HG03103 (cell line): Measurements from ENCODE around the gene S1PR3.

Experiments used
- ATAC-seq: cut with Tn5 transposase; IDR thresholded peaks from one replicate; pipeline ENCODE4 v1.9.1; 2021; ENCODE audit warnings: low read depth; ENCODE audit not compliant: unreplicated experiment

S1PR3 gene

DNA sequence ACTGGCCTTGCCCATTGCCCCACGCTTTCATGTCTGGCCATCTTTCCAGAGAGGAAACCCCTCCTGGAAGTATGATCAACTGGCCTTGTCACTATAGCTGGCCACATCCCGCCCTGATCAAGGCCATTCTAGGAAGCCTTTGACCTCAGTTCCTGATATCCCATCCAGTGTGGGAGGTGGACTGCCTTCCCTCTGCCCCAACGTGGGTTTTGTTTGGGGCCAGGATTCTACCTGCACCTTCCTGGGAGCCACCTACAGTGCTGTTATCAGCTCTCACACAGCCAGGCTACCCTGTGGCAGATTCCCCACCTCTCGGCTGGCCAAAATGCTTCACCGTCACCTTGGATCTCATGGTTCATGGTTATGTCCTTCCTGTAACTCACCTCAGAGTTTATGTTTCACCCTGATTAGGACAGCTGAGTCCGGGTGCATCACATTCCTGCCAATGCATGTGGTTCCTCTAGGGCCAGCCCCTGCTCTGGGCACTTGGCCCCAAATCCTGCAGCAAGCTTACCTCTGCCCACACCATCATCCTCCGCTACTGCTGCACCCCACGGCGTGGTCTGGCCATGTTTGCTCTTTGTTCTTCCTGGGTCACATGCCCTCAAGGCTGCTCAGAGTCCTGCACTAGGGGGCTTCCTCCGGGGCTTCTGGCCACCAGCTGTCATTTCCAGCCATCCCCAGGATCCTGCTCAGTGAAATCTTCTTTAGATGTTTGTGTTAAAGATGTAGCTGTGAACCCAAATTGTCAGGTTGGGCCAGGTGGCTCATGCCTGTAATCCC, 24.2 kb upstream of the S1PR3 start:
- no peak for ATAC-seq

DNA sequence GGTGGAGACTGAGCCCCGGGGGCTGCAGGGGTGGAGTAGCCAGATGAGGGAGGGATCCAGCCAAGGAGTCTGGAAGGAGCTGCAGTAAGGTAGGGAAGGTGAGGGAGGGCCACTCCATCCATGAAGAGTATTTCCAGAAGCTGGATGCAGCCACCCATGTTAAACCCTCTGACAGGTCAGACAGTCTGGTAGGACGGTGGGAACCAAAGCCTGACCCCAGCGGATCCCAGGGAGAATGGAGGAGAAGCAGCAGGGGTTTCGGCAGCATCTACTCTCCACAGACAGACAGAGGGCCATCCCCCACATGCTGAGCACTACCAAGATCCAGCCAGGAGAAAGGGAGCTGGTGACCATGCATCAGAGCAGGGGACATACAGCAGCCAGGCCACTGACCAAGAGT, 22.5 kb upstream of the S1PR3 start:
- no peak for ATAC-seq

DNA sequence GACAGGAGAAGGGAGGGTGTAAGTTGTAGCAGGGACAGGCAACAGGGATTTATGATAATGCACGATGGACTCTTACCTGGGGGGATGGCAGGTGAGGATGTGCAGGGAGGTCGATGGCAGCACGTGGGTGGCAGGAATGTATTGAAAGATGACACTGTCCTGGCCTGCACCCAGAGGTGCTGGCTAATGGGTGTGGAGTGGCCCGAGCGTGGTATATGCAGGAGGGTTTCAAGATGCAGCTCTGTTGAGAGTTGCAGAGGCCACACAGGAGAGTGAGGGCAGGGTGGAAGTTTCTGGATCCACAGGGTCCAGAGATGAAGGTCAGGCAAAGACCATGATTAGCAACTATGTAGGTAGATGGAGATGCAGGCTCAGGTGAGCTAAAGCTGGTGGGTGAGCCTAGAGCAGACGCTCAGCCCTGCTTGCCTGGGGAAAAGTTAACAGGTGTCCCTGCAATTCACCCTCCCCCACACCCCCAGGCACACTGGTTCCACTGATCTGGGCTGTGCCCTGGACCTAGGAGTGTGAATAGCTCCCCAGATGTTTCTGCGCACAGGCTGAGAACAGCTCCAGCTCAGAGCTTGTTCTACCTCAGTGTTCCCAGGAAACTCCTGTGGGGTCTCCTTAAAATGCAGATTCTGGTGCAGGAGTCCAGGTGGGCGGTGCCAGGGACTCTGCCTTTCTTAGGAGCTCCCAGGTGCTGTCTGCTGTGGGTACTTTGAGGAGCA, 21.5 kb upstream of the S1PR3 start:
- ATAC-seq: no peak

DNA sequence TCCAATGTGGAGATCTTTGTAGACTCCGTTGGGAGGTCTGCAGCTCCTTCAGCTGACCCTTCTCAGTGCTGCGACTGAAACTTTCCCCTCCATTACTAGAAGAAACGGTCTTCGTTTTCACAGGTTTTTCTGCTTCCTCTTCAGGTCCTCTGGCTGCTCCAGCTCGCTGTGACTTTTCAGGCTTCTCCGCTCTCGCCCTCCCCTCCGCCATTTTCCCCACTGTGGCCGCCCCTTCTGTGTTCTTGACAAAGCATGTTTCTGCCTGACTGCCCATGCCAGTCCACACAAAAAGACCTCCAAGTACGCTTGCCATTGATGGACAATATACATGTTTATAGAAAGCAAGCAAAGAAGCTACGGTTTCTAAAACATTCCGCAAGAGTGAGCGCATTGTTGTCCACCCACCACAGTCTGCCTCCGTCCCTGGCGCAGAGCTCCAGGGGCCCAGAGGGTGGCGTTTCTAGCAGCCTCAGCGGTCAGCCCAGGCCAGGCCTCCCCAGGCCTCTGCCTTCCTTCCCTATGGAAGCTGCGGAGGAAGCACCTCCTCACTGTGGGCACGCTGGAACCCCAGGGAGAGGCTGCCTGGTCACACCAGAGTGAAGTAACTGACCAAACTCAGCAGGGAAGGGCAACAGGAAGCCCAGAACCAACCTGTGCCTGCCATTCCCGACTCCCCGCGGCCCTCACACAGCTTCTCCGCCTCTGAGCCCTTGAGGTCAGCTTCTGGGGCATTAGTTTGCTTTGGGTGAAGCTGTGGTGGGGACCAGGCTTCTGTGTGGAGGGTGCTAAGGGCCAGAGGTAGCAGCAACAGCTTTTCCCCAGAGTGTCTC, 19.9 kb upstream of the S1PR3 start:
- no peak for ATAC-seq

GRCh38 chr9:88972401-88972800, 18.9 kb upstream of the S1PR3 start:
- ATAC-seq: no peak

- ATAC-seq: no peak
These were observed 17.8 kb upstream of the S1PR3 start for GRCh38 chr9:88973281-88974045.

DNA sequence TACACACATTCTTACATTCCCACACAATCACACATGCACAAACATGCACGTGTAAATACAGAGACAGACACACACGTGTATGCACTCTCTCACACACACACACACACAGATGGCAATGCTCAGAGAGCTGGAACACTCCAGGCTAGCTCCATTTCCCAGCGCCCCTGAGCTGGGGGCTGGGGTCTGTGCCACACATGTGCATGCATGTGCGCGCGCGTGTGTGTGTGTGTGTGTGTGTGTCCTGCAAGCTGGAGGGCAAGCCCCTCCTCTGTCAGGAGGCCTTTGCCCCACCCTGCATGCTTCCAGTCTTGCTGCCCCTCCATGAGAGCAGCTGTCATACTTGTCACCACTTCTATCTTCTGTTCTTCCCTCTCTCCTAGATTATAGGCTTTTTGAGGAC, 16.6 kb upstream of the S1PR3 start:
- no peak for ATAC-seq

- ATAC-seq: no peak
These were observed 15.0 kb upstream of the S1PR3 start for GRCh38 chr9:88975966-88976889.

DNA sequence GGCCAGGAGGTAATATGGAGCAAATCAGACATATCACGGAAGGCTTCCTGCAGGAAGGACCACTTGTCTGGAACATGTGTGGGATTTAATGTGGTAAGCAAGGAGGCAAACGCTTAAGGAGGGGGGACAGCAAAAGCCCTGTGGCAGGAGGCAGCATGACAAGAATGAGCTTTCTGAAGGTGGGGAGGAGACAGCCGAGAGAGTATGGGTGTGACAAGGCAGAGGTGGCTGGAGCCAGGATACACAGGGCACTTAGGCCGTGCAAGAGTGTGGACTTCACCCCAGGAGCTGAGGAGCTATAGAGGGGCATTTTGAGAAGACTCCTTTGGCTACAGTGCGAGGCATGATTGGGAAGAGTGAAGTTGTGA, 14.4 kb upstream of the S1PR3 start:
- no peak for ATAC-seq

DNA sequence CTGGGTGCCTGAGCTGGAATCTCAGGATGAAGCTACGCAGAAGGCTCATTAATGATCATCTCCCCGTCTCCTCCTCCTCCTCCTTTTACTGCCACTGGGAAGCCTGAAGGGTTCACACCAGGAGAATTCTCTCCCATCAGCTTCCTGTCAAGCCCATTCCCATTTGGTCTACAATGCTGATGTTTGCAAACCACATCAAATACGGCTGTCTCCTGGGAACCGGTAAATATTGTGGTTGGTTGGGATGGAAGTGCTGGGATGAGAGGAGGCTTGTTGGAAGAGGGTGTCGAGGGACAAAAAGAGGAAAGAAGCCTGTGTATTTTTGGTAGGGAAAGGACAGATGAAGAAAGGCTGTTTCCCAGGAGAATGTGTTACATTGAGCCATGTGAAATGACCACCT, 13.2 kb upstream of the S1PR3 start:
- no peak for ATAC-seq

- no peak for ATAC-seq
These were observed 12.2 kb upstream of the S1PR3 start for GRCh38 chr9:88979021-88979420.

- no peak for ATAC-seq
These were observed 11.5 kb upstream of the S1PR3 start for GRCh38 chr9:88979791-88980190.

DNA sequence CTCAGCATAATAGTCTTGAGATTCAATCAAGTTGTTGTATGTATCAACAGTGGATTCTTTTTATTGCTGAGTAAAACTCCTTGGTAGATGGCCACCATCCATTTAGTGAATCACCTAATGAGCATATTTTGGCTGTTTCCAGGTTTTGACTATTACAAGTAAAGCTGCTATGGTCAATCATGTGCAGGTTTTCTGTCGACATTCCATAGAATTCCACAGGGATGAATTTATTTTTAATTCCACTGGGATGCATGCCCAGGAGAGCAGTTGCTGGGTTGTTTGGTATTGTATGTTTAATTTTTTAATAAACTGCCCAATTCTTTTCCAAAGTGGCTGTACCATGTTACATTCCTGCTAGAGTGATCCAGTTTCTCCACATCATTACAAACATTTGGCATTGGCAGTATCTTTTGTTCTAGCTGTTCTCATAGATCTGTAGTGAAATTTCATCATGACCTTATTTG, 10.5 kb upstream of the S1PR3 start:
- ATAC-seq: no peak

- ATAC-seq: no peak
These were observed 7.3 kb upstream of the S1PR3 start for GRCh38 chr9:88983865-88984542.

GRCh38 chr9:88984543-88984883, 6.8 kb upstream of the S1PR3 start:
- no peak for ATAC-seq

DNA sequence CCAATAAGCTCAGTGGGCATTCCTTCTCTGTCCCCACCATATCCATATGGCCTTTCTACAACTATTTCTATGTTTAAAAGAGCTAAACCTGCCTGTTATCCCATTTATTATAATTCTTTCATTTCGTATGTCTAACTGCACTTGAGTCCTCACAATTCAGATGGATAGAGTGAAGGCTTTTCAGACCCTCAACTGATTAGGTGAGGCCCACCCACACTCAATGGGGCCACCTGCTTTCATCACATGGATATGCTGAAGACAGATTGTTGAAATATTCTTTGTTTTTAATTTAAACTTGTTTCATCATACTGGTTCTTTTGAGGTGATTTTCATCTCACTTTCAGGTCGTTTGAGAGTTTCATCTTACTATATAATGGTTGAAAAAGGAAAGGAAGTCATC, 5.7 kb upstream of the S1PR3 start:
- no peak for ATAC-seq

DNA sequence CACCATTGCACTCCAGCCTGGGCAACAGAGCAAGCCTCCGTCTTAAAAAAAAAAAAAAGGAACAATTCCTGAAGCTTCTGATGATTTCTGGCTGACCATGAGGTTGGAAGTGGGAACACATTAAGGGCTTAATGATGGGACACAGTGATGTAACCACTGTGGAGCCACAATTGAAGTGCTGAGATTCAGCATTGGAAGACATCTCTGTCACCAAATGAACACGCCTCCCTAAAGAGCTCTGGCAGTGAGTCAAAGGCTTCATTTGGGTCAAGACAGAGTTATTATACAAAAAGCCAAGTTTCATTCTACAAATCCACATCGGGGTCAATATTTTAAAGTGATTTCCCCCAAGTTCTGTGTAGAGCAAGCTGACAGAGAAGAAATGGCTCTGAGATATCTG, 4.5 kb upstream of the S1PR3 start:
- no peak for ATAC-seq

DNA sequence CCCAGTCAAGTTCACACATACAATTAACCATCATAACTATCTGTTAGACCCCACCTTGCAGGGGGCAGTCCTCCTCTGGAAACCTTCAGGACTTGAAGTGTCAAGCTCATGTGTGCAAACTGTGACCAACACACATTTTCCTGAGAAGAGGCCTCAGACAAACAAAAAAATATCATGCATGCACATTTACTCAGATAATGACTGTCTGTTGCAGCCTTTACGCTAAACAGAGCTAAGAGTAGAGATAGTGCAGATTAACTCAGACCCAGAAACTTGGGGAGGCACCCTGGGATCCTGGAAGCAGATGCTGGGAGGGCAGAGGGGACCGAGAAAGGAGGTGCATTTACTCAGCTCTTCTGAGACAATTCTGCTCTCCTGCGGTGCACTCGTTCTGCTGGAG, 3.6 kb upstream of the S1PR3 start:
- ATAC-seq: no peak
